HCT116 (cell line): Measurements from ENCODE around the gene ESF1. TPM values are rescaled to one million over a fixed set of nuclear protein-coding genes. Genes with fewer than 3 reads are reported as not detected.

Source experiments
- ATAC-seq: fragments of 200-7000 bp; cut with Tn5 transposase; 2 replicates; pipeline ENCODE4 v1.9.1; 2020; ENCODE audit warnings: mild to moderate bottlenecking, moderate library complexity
- BruUV-seq: library from RNA; stranded (reverse); fragments of 400-500 nt; replicated peaks from 2 replicates; lab custom pipeline; 2021; lab: Mats Ljungman, UMichigan
- CTCF ChIA-PET: fragments of 300-600 bp; sonication (Branson Sonifier 250); formaldehyde crosslinking; loops from one replicate; lab custom pipeline; 2021; ENCODE audit warnings: antibody characterized with exemption; lab: Charles Lee
- POLR2A ChIA-PET: fragments of 300-600, 350-600 bp; sonication (Branson Sonifier 250); formaldehyde crosslinking; loops from one replicate; lab custom pipeline; 2021; ENCODE audit warnings: antibody characterized with exemption; lab: Charles Lee
- RAD21 ChIA-PET, 2 experiments: fragments of 300-600 bp; sonication (Branson Sonifier 250); formaldehyde crosslinking; loops; one replicate each; lab custom pipeline; 2023; ENCODE audit warnings: low total read pairs in 2 of 2; ENCODE audit not compliant: uncharacterized antibody in 2 of 2, unreplicated experiment in 2 of 2, low non-redundant PET in 1 of 2; lab: Charles Lee
- DNase-seq: peaks from one replicate; pipeline ENCODE4 v3.0.0-alpha.2; 2010; ENCODE audit warnings: low read depth, low spot score
- H2AFZ ChIP-seq: fragments of 200-600 bp; shearing (Covaris generic), sonication (generic); 2 replicates; pipeline ENCODE4 v1.6.1; 2017; ENCODE audit warnings: low read depth, mixed run types, mixed read lengths, antibody characterized with exemption, low read length; ENCODE audit not compliant: poor library complexity, severe bottlenecking
- H3K27ac ChIP-seq: 2 replicates; pipeline ENCODE4 v1.5.1; 2012; ENCODE audit warnings: low read depth, low read length
- H3K27me3 ChIP-seq: fragments of 200-600 bp; sonication (generic); 2 replicates; pipeline ENCODE4 v1.6.1; 2016; ENCODE audit warnings: mixed run types, low read length, mixed read lengths; ENCODE audit not compliant: insufficient read depth
- H3K36me3 ChIP-seq, 2 experiments: fragments of 200-500 bp in 1 of 2; fragments of 200-600 bp in 1 of 2; sonication (Bioruptor generic) in 1 of 2; sonication (generic) in 1 of 2; 2 replicates each; pipeline versions ENCODE4 v1.5.1 to v1.6.1; 2014 to 2016; ENCODE audit warnings: low read length in 2 of 2, inconsistent platforms in 1 of 2, mixed read lengths in 1 of 2, mixed run types in 1 of 2; ENCODE audit not compliant: insufficient read depth in 2 of 2, control insufficient read depth in 1 of 2
- H3K4me1 ChIP-seq, 2 experiments: fragments of 200-600 bp in 1 of 2; sonication (generic) in 1 of 2; 2 replicates each; pipeline versions ENCODE4 v1.5.1 to v1.6.1; 2012 to 2017; ENCODE audit warnings: low read length in 2 of 2, inconsistent platforms in 1 of 2, mild to moderate bottlenecking in 1 of 2, mixed read lengths in 1 of 2, mixed run types in 1 of 2, moderate library complexity in 1 of 2; ENCODE audit not compliant: insufficient read depth in 2 of 2, control insufficient read depth in 1 of 2
- H3K4me2 ChIP-seq: fragments of 200-600 bp; sonication (generic); 2 replicates; pipeline ENCODE4 v1.6.1; 2017; ENCODE audit warnings: mixed run types, low read length, mixed read lengths
- H3K4me3 ChIP-seq, 2 experiments: fragments of 200-600 bp in 1 of 2; sonication (generic) in 1 of 2; replicated peaks in 1 of 2; 2 replicates each; pipeline ENCODE4 v1.5.1; 2011 to 2016; ENCODE audit warnings: low read length in 2 of 2, control low read depth in 1 of 2, low read depth in 1 of 2, mild to moderate bottlenecking in 1 of 2, mixed read lengths in 1 of 2, mixed run types in 1 of 2
- H3K79me2 ChIP-seq: fragments of 200-600 bp; sonication (generic); 2 replicates; pipeline ENCODE4 v1.6.1; 2017; ENCODE audit warnings: mild to moderate bottlenecking, mixed run types, low read length, moderate library complexity, mixed read lengths; ENCODE audit not compliant: insufficient read depth
- H3K9ac ChIP-seq: fragments of 200-600 bp; sonication (generic); 2 replicates; pipeline ENCODE4 v1.6.1; 2016; ENCODE audit warnings: low read length, mixed read lengths
- H3K9me2 ChIP-seq: fragments of 200-600 bp; sonication (generic), shearing (Covaris generic); 2 replicates; pipeline ENCODE4 v1.6.1; 2017; ENCODE audit warnings: mixed run types, mild to moderate bottlenecking, moderate library complexity; ENCODE audit not compliant: insufficient read depth
- H3K9me3 ChIP-seq, 2 experiments: fragments of 200-500 bp in 1 of 2; fragments of 200-600 bp in 1 of 2; sonication (Bioruptor generic) in 1 of 2; sonication (generic) in 1 of 2; 2 replicates each; pipeline ENCODE4 v1.6.1; 2014 to 2017; ENCODE audit warnings: low read length in 2 of 2, mixed read lengths in 2 of 2, inconsistent platforms in 1 of 2, low read depth in 1 of 2, mild to moderate bottlenecking in 1 of 2, mixed run types in 1 of 2, moderate library complexity in 1 of 2; ENCODE audit not compliant: control insufficient read depth in 1 of 2, insufficient read depth in 1 of 2
- H4K20me1 ChIP-seq: fragments of 200-600 bp; sonication (generic), shearing (Covaris generic); 2 replicates; pipeline ENCODE4 v1.6.1; 2017; ENCODE audit warnings: mixed run types, mild to moderate bottlenecking, moderate library complexity; ENCODE audit not compliant: insufficient read depth
- CBX3 ChIP-seq: IDR thresholded peaks from 2 replicates; pipeline ENCODE4 v1.6.1; 2012; ENCODE audit warnings: low read depth
- CEBPB ChIP-seq: IDR thresholded peaks from 2 replicates; pipeline ENCODE4 v1.6.1; 2012; ENCODE audit warnings: low read depth
- CTCF ChIP-seq, 3 experiments: fragments of 200-600 bp in 1 of 3; sonication (generic) in 1 of 3; IDR thresholded peaks in 2 of 3; conservative IDR thresholded peaks in 1 of 3; 2 replicates each; pipeline ENCODE4 v1.5.1; 2012 to 2017; ENCODE audit warnings: low read depth in 2 of 3, low read length in 2 of 3, antibody characterized with exemption in 1 of 3, borderline replicate concordance in 1 of 3, control low read depth in 1 of 3, mild to moderate bottlenecking in 1 of 3, mixed read lengths in 1 of 3, mixed run types in 1 of 3, moderate library complexity in 1 of 3; ENCODE audit not compliant: insufficient read depth in 1 of 3
- EGR1 ChIP-seq: IDR thresholded peaks from 2 replicates; pipeline ENCODE4 v1.6.1; 2012; ENCODE audit warnings: low read depth
- JUND ChIP-seq: IDR thresholded peaks from 2 replicates; pipeline ENCODE4 v1.6.1; 2012
- MAX ChIP-seq: IDR thresholded peaks from 2 replicates; pipeline ENCODE4 v1.6.1; 2012
- POLR2A ChIP-seq: IDR thresholded peaks from 2 replicates; pipeline ENCODE4 v1.7.0; 2011; ENCODE audit warnings: borderline replicate concordance; ENCODE audit not compliant: insufficient read depth, insufficient read length; ENCODE audit errors: extremely low read depth
- POLR2AphosphoS5 ChIP-seq: IDR thresholded peaks from 2 replicates; pipeline ENCODE4 v1.6.1; 2011; ENCODE audit warnings: mild to moderate bottlenecking, low read depth, low read length, moderate library complexity
- SIN3A ChIP-seq: IDR thresholded peaks from 2 replicates; pipeline ENCODE4 v1.6.1; 2012; ENCODE audit warnings: low read depth
- SP1 ChIP-seq: IDR thresholded peaks from 2 replicates; pipeline ENCODE4 v1.6.1; 2012; ENCODE audit warnings: low read depth
- SRF ChIP-seq: IDR thresholded peaks from 2 replicates; pipeline ENCODE4 v1.6.1; 2012; ENCODE audit warnings: low read depth
- TCF7L2 ChIP-seq: IDR thresholded peaks from 2 replicates; pipeline ENCODE4 v1.7.0; 2011; ENCODE audit warnings: borderline replicate concordance, inconsistent platforms; ENCODE audit not compliant: insufficient read depth, insufficient read length; ENCODE audit errors: extremely low read depth
- YY1 ChIP-seq: IDR thresholded peaks from 2 replicates; pipeline ENCODE4 v1.6.1; 2011; ENCODE audit warnings: low read length, low read depth, moderate library complexity, mild to moderate bottlenecking; ENCODE audit not compliant: insufficient replicate concordance; ENCODE audit errors: extremely low read depth
- ZNF274 ChIP-seq: fragments of 200-500 bp; sonication (Bioruptor generic); IDR thresholded peaks from 2 replicates; pipeline ENCODE4 v1.6.1; 2014; ENCODE audit warnings: mild to moderate bottlenecking, low read depth, low read length, inconsistent platforms
- intact Hi-C: fragments of 100-400 bp; cut with micrococcal nuclease; formaldehyde crosslinking; loops from 2 replicates; pipeline ENCODE4 v1.10.0; 2022
- total RNA-seq: library from RNA; stranded (reverse); gene quantifications from one replicate; pipeline ENCODE4 v1.2.1, GENCODE V29; 2021; ENCODE audit not compliant: unreplicated experiment

The ESF1 gene
- total RNA-seq, 1 experiment from 2014 or later, result 25.4 TPM

- H3K9ac ChIP-seq, result no peak overlapping the region
- ATAC-seq (no peak), DNase-seq (no peak)
- H3K27ac ChIP-seq, result no peak overlapping the region
- BruUV-seq, result no TSS peak
- no peaks in the 10 kb centered on the region for H3K9me2 ChIP-seq
- H3K36me3 ChIP-seq, result no peaks in the 10 kb centered on the region
- no peaks in the 10 kb centered on the region for H3K79me2 ChIP-seq
- no peaks in the 10 kb centered on the region for H3K9me3 ChIP-seq
- H2AFZ ChIP-seq, result no peak overlapping the region
- ChIA-PET RAD21 (no interaction called here), POLR2A (no interaction called here), CTCF (no interaction called here)
- no peak overlapping the region for H3K4me3 ChIP-seq
- no peak overlapping the region for H3K4me2 ChIP-seq
- no peaks in the 10 kb centered on the region for H3K27me3 ChIP-seq
- intact Hi-C loops, result no loop called here
- no peaks in the 10 kb centered on the region for H3K4me1 ChIP-seq
- no peaks in the 10 kb centered on the region for H4K20me1 ChIP-seq
- TF ChIP-seq MAX (no peak), CTCF (IDR thresholded peaks at IDR 0.05 in 2 of 3, conservative IDR thresholded peaks at IDR 0.05 in 1 of 3; ENCODE audit: borderline replicate concordance in 1 of 3, insufficient read depth in 1 of 3, low read depth in 2 of 3, low read length in 2 of 3) (no peak), SP1 (no peak), CBX3 (no peak), CEBPB (no peak), ZNF274 (no peak), TCF7L2 (no peak), EGR1 (no peak), POLR2AphosphoS5 (no peak), JUND (no peak), YY1 (no peak), POLR2A (no peak), SIN3A (no peak), SRF (no peak)
Measured at GRCh38 chr20:13701486-13701885, 83.2 kb downstream of the ESF1 start.
